Measurements from ENCODE around the gene CCDC157. TPM values are rescaled to one million over a fixed set of nuclear protein-coding genes. Genes with fewer than 3 reads are reported as not detected.

The CCDC157 gene
- total and polyA plus RNA-seq, 2 of the 4 experiments (the other 2 are of a cell fraction) = 0.90 to 2.2 TPM

- TF ChIP-seq USF2 (IDR thresholded peaks at IDR 0.05; ENCODE audit: low read depth, low read length) (no peak), NFE2L2 (IDR thresholded peaks at IDR 0.05; ENCODE audit: low read depth, low read length) (no peak)
- WGBS, 2 experiments (ENCODE audit: extremely low coverage in 2 of 2, insufficient read length in 1 of 2) = 78% methylated on average over 6 of the region's 6 CpGs; no CpG with 5 or more reads in 1 of the 2 experiments
- intact Hi-C loops (cut with micrococcal nuclease) (no loop called here), dilution Hi-C loops (cut with HindIII; ENCODE audit: low sequenced_read_pairs, unreplicated experiment) (no loop called here), in situ Hi-C loops (cut with MboI; ENCODE audit: low sequenced_read_pairs) (no loop called here)
- no peak overlapping the region for H2AK5ac ChIP-seq (ENCODE audit: low read depth, low read length)
- no peak overlapping the region for H3K56ac ChIP-seq (ENCODE audit: extremely low read depth, insufficient read depth, low read length)
- no peak overlapping the region for H2AK9ac ChIP-seq (replicated peaks; ENCODE audit: low read depth, low read length, poor library complexity)
- H3K36me3 ChIP-seq (ENCODE audit: control insufficient read depth, insufficient read depth, low read length) = peaks cover 32% of the 10 kb centered on the region
- no peaks in the 10 kb centered on the region for H3K27me3 ChIP-seq (ENCODE audit: control insufficient read depth, insufficient read depth, low read length)
- ChIA-PET CTCF (no interaction called here), POLR2A (ENCODE audit: unreplicated experiment) (interaction anchor here (1.5 kb wide), 1 partner anchor 16 kb away, joined by 4 read pairs; no protein-coding TSS in a partner anchor)
- H2BK20ac ChIP-seq (ENCODE audit: low read depth, low read length) = no peak overlapping the region
- H2BK15ac ChIP-seq (ENCODE audit: low read depth, low read length) = no peak overlapping the region
- ATAC-seq (ENCODE audit: low read depth) (no peak), DNase-seq (no peak)
- no peak overlapping the region for H4K8ac ChIP-seq (ENCODE audit: low read depth in 2 of 2, low read length in 2 of 2)
- peaks cover 23 to 37% of the 10 kb centered on the region in 2 experiments for H3K79me1 ChIP-seq (ENCODE audit: low read depth in 1 of 2, low read length in 2 of 2)
- H2AFZ ChIP-seq (replicated peaks; ENCODE audit: low read length, poor library complexity) = no peak overlapping the region
- 0 out of 2 replicates have a peak, but pooled peaks cover 5% of the 10 kb centered on the region for H3K9me1 ChIP-seq (ENCODE audit: insufficient read depth, low read length)
- H2BK5ac ChIP-seq (ENCODE audit: low read depth, low read length, poor library complexity, severe bottlenecking) = no peak overlapping the region
- BruUV-seq (replicated peaks) = no TSS peak
- no peak overlapping the region for H3K4me3 ChIP-seq (ENCODE audit: insufficient read depth, low read depth, low read length)
- no peak overlapping the region for H3K23ac ChIP-seq (ENCODE audit: low read depth, low read length)
- H3K18ac ChIP-seq (ENCODE audit: low read depth, low read length) = no peak overlapping the region
- H3K27ac ChIP-seq (ENCODE audit: insufficient read depth, low read length) = no peak overlapping the region
- peaks cover 5% of the 10 kb centered on the region; the same call in 1 of the 2 replicates for H4K20me1 ChIP-seq (ENCODE audit: insufficient read depth, low read length)
- no peaks in the 10 kb centered on the region for H3K9me3 ChIP-seq (ENCODE audit: control insufficient read depth, insufficient read depth, low read length)
- no peak overlapping the region for H2BK120ac ChIP-seq (ENCODE audit: low read depth, low read length)
- no peak overlapping the region for H3K4ac ChIP-seq (ENCODE audit: low read depth, low read length)
- no peak overlapping the region for H3K4me2 ChIP-seq (ENCODE audit: low read depth, low read length)
- no peak overlapping the region for H4K5ac ChIP-seq (ENCODE audit: low read depth, low read length)
- peaks cover 5% of the 10 kb centered on the region for H3K4me1 ChIP-seq (ENCODE audit: control insufficient read depth, insufficient read depth, low read length)
- no peak overlapping the region for H4K91ac ChIP-seq (ENCODE audit: insufficient read depth, low read depth, low read length)
- no peak overlapping the region for H3K9ac ChIP-seq (ENCODE audit: low read depth, low read length)
- H3K14ac ChIP-seq (replicated peaks; ENCODE audit: low read depth, low read length) = no peak overlapping the region
Measured at GRCh38 chr22:30406400-30406799, 49.6 kb downstream of the CCDC157 start.

Measured in IMR-90 (cell line).